Stimulated activated CD4-positive, alpha-beta T cell treated with anti-CD3 and anti-CD28 coated beads, Interleukin-1b, Interleukin-23, amount 100 ng/mL, for 4 hours (primary cell): Measurements from ENCODE around the gene PIP5K1B.

Experiments
- DNase-seq, 2 donors: peaks; one replicate each; pipeline ENCODE4 v3.0.0-alpha.2; 2020; ENCODE audit warnings: low read depth in 2 of 2

Gene PIP5K1B

GRCh38 chr9:68907910-68908309, 202.9 kb downstream of the PIP5K1B start:
- no peak for DNase-seq

- DNase-seq = no peak
These were observed 207.5 kb downstream of the PIP5K1B start for GRCh38 chr9:68912561-68912960.

DNA sequence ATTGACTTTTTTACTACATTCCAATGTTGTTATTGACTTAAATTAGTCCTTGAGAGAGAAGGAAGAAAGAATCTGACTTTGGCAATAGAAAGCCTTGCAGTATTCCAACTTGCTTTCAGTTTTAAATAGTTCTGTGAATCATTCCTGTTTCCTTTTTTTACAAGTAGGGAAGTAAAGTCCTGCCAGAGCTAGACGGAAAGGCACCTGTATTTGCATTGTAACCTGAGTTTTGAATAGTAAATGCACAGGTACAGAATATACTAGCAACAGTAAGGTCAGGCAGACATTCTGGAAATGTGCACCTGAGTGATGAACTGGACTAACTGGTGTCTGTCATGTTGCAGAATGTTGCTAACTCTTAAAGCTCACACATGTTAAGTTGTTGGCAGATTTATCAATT, 208.0 kb downstream of the PIP5K1B start:
- DNase-seq = no peak

DNA sequence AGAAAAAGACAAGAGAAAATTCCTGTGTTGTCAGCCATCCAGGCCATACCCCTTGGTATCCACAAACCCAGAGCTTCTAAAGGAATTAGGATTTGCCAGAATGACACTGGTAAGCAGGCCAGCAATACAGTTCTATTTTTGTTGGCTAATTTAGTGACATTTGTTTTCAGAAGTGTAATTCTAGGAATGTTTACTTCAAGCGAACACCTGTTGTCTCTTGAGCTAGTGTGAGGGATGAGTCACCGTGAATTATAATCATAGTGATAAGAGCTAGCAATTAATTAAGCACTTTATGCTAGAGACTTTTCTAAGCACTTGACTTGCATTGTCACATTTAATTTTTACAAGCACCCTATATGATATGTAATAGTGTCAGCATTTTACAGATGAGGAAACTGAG, 209.7 kb downstream of the PIP5K1B start:
- no peak for DNase-seq

DNA sequence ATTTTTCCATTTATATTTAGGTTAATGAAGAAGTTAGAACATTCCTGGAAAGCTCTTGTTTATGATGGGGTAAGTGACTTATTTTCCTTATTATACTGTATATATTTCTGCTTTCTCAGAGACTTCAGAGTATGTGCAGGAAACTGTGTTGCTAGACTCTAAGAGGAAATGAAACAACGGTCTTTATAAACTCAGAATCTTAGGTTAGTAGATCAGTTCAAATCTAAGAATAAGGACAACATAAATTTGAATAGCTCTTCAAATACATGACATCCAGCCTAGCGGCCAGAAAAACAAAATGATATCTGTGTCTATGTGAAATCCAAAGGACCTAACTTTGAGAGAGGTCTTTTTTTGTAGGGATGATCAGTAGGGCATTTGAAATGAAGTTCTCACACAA, 214.6 kb downstream of the PIP5K1B start:
- no peak for DNase-seq

- DNase-seq = no peak
These were observed 215.9 kb downstream of the PIP5K1B start for GRCh38 chr9:68920921-68921320.

- DNase-seq = no peak
These were observed 218.4 kb downstream of the PIP5K1B start for GRCh38 chr9:68923480-68923879.

DNA sequence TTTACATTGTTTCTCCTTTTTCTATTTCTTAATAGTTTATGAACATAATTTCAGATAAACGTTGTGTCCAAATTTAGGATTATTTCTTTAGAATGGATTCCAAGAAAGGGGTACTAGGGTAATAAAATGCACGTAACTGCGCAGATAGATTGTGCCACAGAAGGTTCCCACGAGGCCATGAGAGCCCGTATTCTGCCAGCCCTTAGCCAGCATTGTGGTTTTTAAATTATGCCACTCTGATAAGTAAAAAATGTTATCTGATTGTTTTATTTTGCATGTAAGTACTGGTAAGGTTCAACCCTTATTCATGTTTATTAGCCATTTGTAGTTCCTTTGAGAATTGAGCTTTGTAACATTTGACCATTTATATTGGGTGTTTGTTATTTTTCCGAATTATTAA, 220.1 kb downstream of the PIP5K1B start:
- DNase-seq = no peak

DNA sequence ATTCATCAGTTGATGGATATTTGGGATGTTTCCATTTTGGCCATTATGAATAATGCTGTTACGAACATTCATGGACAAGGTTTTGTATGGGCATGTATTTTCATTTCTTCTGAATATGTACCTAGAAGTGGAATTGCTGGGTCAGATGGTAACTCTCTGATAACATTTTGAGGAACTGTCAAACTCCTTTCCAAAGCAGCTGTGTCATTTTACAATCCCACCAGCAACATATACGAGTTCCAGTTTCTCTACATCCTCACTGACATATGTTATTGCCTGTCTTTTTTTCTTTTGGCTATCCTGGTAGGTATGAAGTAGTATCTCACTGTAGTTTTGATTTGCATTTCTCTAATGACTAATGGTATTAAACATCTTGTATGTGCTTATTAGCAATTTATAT, 222.1 kb downstream of the PIP5K1B start:
- DNase-seq = no peak

DNA sequence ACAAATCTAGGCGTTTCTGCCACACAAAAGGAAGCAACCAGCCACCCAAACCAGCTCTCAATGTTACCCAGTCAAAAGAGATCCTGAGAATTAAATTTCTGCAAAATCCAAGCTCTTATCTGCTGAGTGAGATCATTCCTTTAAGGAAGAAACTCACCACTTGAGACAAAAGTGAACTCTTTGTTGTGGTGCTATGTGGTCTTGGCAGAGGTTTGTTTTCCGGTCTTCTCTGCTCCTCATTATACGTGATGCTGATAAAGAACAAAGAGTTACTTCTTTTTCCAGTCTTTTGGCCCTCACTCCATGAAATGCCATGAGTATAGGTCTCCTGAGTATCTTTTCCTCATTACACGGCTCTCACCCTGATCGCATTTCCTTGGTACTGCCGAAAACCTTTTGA, 226.8 kb downstream of the PIP5K1B start:
- DNase-seq = no peak

- no peak for DNase-seq
These were observed 227.4 kb downstream of the PIP5K1B start for GRCh38 chr9:68932458-68932857.

GRCh38 chr9:68933434-68934328, 228.6 kb downstream of the PIP5K1B start:
- DNase-seq = no peak

GRCh38 chr9:68934329-68934644, 229.2 kb downstream of the PIP5K1B start:
- no peak for DNase-seq

- DNase-seq = no peak
These were observed 235.5 kb downstream of the PIP5K1B start for GRCh38 chr9:68940573-68940972.

DNA sequence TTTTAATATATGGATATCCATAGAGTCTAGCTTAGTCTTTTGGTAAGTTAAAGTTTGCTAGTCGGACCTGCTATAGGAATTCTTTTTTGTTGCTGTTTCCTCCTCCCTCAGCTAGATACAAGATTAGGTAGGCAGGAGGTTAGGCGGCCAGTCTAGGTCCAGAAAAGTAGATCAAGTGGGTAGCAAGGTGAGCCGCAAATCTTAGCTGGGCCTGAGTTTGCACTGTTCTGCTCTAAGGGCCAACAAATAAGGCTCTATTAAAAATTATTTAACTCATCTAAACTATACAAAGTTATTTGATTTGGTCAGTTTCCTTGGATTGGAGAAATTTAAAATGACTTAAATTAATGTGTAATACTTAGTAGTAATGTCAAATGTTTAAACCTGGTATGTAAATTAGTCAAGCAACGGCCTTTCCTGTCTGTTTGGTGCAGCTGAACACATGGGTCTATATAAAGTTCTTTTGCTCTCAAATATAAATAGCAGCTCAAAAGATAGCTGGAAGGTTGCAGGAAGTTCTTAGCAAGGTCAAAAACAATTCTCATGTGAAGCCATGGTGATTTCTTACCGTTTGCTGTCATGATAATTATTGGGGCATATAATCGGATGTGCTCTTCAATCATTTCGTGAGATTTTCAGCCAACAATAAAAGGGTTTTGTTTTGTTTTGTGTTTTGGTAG, 236.9 kb downstream of the PIP5K1B start:
- no peak for DNase-seq

DNA sequence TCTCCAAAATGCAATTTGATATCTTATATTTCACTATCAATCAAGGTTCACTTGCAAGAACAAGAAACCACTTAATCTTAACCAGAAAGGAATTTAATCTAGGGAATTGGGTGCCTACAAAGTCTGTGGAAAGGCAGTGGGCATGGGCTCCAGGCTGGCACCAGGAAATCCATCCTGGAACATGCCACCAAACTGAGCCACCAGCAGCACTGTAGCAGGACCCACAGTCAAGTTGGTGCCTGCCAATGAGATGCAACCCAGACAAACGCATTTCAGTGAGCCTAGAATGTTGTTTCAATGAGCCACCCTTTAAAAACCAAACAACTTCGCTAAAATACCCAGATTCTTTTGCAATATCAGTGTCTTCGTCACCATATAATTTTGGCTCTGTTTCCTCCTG, 237.8 kb downstream of the PIP5K1B start:
- no peak for DNase-seq

DNA sequence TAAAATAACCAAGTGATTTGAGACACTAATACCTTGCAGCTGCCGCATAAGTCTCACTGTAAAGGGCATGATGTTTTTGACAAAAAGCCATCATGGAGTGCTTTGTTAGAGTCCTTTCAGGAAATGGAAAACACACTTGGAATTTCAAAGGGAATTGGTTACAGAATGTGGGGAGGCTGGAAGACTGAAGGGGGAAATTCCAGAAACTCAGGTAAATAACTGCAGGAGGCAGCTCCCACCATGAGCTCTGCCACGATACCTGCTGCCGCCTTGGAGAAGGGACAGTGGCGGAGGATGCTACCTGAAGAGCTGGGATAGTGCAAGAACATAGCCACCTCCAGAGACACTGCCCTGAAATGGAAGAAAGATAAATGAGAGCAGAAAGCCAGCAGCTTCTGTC, 242.0 kb downstream of the PIP5K1B start:
- DNase-seq = no peak

- DNase-seq = no peak
These were observed 243.0 kb downstream of the PIP5K1B start for GRCh38 chr9:68947842-68948569.

- DNase-seq = peak in 1 of 2 donors; percentile 2
These were observed 244.4 kb downstream of the PIP5K1B start for GRCh38 chr9:68949271-68950000.

DNA sequence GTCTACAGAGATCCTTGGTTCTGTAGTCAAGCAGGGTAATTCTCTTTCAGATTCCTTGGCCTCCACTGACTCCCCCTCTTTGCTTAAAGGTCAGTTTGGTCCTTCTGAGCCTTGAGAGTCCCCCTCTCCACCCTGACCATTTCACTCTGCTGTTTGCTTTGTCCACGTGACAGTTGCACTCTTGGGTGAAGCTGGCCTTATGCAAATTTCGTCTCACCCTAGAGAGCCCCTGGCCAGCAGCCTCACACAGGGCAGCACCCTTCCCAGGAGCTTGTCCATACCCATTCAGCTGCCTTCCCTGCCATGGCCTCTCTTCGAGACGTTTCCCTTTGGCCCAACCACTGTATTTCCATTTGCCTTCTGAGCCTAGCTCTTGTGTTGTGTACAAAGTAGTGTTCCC, 245.1 kb downstream of the PIP5K1B start:
- no peak for DNase-seq

DNA sequence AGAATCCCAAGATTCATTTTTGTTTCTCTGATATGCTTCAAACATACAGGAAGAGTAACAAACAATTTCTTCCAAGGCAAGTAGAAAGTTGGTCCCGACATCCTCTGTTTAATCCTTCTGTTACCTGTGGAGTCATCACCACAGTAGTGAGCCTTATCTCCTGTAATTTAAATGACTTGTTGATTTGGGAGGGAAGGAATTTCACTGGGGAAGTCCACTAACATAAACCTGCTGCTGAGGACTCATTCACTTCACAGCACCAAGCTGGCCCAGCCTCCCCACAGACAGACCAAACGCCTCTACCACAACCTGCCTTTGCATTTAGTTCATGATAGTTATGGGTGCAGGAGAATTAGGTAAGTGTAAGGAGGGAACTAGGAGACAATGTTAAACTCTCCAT, 245.6 kb downstream of the PIP5K1B start:
- no peak for DNase-seq
